ENCODE data around the gene PRADC1. TPM values are rescaled to one million over a fixed set of nuclear protein-coding genes. Genes with fewer than 3 reads are reported as not detected.

Gene PRADC1
- total and polyA plus RNA-seq, 2 experiments from 2014 or later: 6.5 to 8.3 TPM

DNA sequence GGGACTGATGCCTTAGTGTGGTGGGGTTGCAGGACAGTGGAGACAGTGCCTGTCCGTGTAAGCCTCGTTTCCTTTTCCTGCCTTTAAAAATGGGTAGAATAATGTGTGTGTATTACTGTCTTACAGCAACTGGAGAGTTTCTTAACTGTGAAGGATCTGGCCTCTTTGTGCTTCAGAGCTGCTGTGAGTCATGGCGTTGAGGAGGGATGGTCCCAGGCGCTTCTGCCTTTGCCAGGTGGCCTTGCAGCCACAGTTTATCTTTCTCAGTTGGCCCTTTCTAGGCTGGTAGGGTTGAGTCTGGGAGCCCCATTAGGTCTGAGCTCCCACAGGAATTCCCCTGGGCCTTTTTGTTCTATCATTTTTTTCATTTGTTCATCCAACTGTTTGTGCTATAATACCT is 9.2 kb downstream of the PRADC1 start (continued):
- TF ChIP-seq, protein P1, sequence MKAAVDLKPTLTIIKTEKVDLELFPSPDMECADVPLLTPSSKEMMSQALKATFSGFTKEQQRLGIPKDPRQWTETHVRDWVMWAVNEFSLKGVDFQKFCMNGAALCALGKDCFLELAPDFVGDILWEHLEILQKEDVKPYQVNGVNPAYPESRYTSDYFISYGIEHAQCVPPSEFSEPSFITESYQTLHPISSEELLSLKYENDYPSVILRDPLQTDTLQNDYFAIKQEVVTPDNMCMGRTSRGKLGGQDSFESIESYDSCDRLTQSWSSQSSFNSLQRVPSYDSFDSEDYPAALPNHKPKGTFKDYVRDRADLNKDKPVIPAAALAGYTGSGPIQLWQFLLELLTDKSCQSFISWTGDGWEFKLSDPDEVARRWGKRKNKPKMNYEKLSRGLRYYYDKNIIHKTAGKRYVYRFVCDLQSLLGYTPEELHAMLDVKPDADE (IDR thresholded peaks at IDR 0.05): no peak
- TF ChIP-seq JUNB (IDR thresholded peaks at IDR 0.05; ENCODE audit: unreplicated experiment) (no peak), ZNF331 (CRISPR knock-in tag; IDR thresholded peaks at IDR 0.05; ENCODE audit: low read depth) (no peak), EZH2 (IDR thresholded peaks at IDR 0.05; ENCODE audit: low read depth, unreplicated experiment) (no peak), EZH2phosphoT487 (IDR thresholded peaks at IDR 0.05; ENCODE audit: unreplicated experiment) (no peak), POLR2AphosphoS5 (IDR thresholded peaks at IDR 0.05; ENCODE audit: low read depth) (no peak), STAT1 (IDR thresholded peaks at IDR 0.05; ENCODE audit: unreplicated experiment) (no peak), ZNF114 (CRISPR knock-in tag; IDR thresholded peaks at IDR 0.05) (no peak)
- TF ChIP-seq, protein P2, sequence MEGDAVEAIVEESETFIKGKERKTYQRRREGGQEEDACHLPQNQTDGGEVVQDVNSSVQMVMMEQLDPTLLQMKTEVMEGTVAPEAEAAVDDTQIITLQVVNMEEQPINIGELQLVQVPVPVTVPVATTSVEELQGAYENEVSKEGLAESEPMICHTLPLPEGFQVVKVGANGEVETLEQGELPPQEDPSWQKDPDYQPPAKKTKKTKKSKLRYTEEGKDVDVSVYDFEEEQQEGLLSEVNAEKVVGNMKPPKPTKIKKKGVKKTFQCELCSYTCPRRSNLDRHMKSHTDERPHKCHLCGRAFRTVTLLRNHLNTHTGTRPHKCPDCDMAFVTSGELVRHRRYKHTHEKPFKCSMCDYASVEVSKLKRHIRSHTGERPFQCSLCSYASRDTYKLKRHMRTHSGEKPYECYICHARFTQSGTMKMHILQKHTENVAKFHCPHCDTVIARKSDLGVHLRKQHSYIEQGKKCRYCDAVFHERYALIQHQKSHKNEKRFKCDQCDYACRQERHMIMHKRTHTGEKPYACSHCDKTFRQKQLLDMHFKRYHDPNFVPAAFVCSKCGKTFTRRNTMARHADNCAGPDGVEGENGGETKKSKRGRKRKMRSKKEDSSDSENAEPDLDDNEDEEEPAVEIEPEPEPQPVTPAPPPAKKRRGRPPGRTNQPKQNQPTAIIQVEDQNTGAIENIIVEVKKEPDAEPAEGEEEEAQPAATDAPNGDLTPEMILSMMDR (conservative IDR thresholded peaks at IDR 0.05; ENCODE audit: low read depth in 2 of 2): no peak
- TF ChIP-seq, protein P3, sequence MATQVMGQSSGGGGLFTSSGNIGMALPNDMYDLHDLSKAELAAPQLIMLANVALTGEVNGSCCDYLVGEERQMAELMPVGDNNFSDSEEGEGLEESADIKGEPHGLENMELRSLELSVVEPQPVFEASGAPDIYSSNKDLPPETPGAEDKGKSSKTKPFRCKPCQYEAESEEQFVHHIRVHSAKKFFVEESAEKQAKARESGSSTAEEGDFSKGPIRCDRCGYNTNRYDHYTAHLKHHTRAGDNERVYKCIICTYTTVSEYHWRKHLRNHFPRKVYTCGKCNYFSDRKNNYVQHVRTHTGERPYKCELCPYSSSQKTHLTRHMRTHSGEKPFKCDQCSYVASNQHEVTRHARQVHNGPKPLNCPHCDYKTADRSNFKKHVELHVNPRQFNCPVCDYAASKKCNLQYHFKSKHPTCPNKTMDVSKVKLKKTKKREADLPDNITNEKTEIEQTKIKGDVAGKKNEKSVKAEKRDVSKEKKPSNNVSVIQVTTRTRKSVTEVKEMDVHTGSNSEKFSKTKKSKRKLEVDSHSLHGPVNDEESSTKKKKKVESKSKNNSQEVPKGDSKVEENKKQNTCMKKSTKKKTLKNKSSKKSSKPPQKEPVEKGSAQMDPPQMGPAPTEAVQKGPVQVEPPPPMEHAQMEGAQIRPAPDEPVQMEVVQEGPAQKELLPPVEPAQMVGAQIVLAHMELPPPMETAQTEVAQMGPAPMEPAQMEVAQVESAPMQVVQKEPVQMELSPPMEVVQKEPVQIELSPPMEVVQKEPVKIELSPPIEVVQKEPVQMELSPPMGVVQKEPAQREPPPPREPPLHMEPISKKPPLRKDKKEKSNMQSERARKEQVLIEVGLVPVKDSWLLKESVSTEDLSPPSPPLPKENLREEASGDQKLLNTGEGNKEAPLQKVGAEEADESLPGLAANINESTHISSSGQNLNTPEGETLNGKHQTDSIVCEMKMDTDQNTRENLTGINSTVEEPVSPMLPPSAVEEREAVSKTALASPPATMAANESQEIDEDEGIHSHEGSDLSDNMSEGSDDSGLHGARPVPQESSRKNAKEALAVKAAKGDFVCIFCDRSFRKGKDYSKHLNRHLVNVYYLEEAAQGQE (IDR thresholded peaks at IDR 0.05; ENCODE audit: unreplicated experiment): no peak

DNA sequence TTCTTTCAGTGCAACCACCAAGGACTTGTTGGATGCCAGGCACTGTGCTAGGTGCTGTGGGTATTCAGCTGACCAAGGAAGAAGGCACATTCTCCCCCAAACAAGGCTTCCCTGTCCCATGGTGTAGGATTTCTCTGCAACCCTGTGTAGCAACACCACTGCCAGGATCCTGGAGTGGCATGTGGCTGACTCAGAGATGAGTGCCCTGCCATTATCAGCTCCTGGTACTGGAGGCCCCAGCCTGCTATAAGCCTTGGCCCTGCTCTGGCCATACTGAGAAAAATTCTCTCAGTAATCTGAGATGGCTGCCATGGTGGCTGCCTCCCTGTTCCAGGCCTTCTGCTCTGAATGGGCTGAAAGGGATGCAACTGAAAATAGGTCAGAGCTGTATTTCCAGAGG is 14.7 kb downstream of the PRADC1 start:
- Histone ChIP-seq H3K9me2 (ENCODE audit: insufficient read depth) (no peaks in the 10 kb centered on the region), H2AFZ (no peak overlapping the region), H3K4me3 (no peak overlapping the region), H4K20me1 (replicated peaks; ENCODE audit: insufficient read depth) (peaks cover 19% of the 10 kb centered on the region), H3K27me3 (ENCODE audit: insufficient read depth) (no peaks in the 10 kb centered on the region), H3K36me3 (ENCODE audit: insufficient read depth) (peaks cover 14% of the 10 kb centered on the region), H3K79me2 (replicated peaks; ENCODE audit: insufficient read depth) (peaks cover 40% of the 10 kb centered on the region), H3F3A (replicated peaks; ENCODE audit: low read depth) (no peaks in the 10 kb centered on the region), H3K4me1 (ENCODE audit: insufficient read depth) (peaks cover 8% of the 10 kb centered on the region), H3K4me2 (no peak overlapping the region), H3K27ac (ENCODE audit: low read depth) (no peak overlapping the region)
- Mint-ChIP-seq H3K4me1 (peaks cover 21% of the 10 kb centered on the region), H3K4me3 (no peak overlapping the region), H3K9me3 (no peaks in the 10 kb centered on the region), H3K27me3 (ENCODE audit: insufficient read depth, low read depth, poor library complexity) (peaks cover 3% of the 10 kb centered on the region), H3K36me3 (ENCODE audit: low read depth) (peaks cover 21% of the 10 kb centered on the region), H3K27ac (no peak overlapping the region)
- ATAC-seq (no peak), DNase-seq (ENCODE audit: low spot score) (no peak)
- TF ChIP-seq ZNF331 (CRISPR knock-in tag; IDR thresholded peaks at IDR 0.05; ENCODE audit: low read depth) (no peak), NANOG (IDR thresholded peaks at IDR 0.05; ENCODE audit: borderline replicate concordance) (no peak), JUNB (IDR thresholded peaks at IDR 0.05; ENCODE audit: unreplicated experiment) (no peak), STAT1 (IDR thresholded peaks at IDR 0.05; ENCODE audit: unreplicated experiment) (no peak), EZH2 (IDR thresholded peaks at IDR 0.05; ENCODE audit: low read depth, unreplicated experiment) (no peak)
- TF ChIP-seq, protein P3 (IDR thresholded peaks at IDR 0.05; ENCODE audit: unreplicated experiment): no peak
- TF ChIP-seq, protein P2 (conservative IDR thresholded peaks at IDR 0.05; ENCODE audit: low read depth in 2 of 2): no peak

All from GM23338 (cell line).